A549 treated with CpdA at 1 μM for 4 hours (cell line): ENCODE measurements around the gene APLP1. TPM values are rescaled to one million over a fixed set of nuclear protein-coding genes. Genes with fewer than 3 reads are reported as not detected.

Experiments used
- total RNA-seq: library from RNA; stranded (reverse); fragments of 200-300 nt; extraction: Qiagen RNA extraction; gene quantifications from 5 replicates; pipeline ENCODE4 v1.2.3, GENCODE V29; 2022; ENCODE audit warnings: low read depth

Gene APLP1
- 66.5 to 99.5 TPM (median 89.7 TPM) in 5 replicates for total RNA-seq

GRCh38 chr19:35868172-35868822 lies at the start of gene APLP1:
Gene APLP1, plus strand, starts transcription at chr19:35868574. Its CDS starts 63 bp downstream, at chr19:35868637.

GRCh38 chr19:35852029-35852780 lies 16.2 kb upstream of the APLP1 start, which contains the start of gene NPHS1:
Gene NPHS1, minus strand, starts transcription at chr19:35852504. Its CDS starts 667 bp downstream, at chr19:35851837.

GRCh38 chr19:35856546-35857149 lies 11.7 kb upstream of the APLP1 start, which contains the start of gene KIRREL2:
Gene KIRREL2, plus strand, starts transcription at chr19:35856911. Its CDS starts 209 bp downstream, at chr19:35857120.

GRCh38 chr19:35901854-35902661 lies 33.7 kb downstream of the APLP1 start, which contains the start of gene HCST:
Gene HCST, plus strand, starts transcription at chr19:35902529. Its CDS starts 65 bp downstream, at chr19:35902594.

GRCh38 chr19:35908010-35908441 lies 39.7 kb downstream of the APLP1 start, which contains the start of gene TYROBP:
Gene TYROBP, minus strand, starts transcription at chr19:35908295. Its CDS starts 67 bp downstream, at chr19:35908228.

Other genes starting within 250 kb of the APLP1 start
- 143 to 210 TPM (median 201 TPM) in 5 replicates for gene RBM42, start 239.5 kb upstream of the APLP1 start, total RNA-seq
- gene ETV2, start 226.8 kb upstream of the APLP1 start, total RNA-seq = 1.5 to 2.6 TPM (median 2.4 TPM) in 5 replicates
- 1,280 to 1,484 TPM (median 1,422 TPM) in 5 replicates for gene COX6B1, start 220.3 kb upstream of the APLP1 start, total RNA-seq
- 0.62 to 1.1 TPM (median 0.86 TPM) in 5 replicates for gene UPK1A, start 202.1 kb upstream of the APLP1 start, total RNA-seq
- not detected in 5 replicates for gene ZBTB32, start 164.0 kb upstream of the APLP1 start, total RNA-seq
- gene KMT2B, start 150.6 kb upstream of the APLP1 start, total RNA-seq = 51.4 to 66.0 TPM (median 58.9 TPM) in 5 replicates
- 9.3 to 12.6 TPM (median 11.0 TPM) in 5 replicates for gene IGFLR1, start 126.1 kb upstream of the APLP1 start, total RNA-seq
- gene U2AF1L4, start 123.2 kb upstream of the APLP1 start, total RNA-seq = 26.6 to 28.4 TPM (median 27.0 TPM) in 5 replicates
- gene PSENEN, start 122.9 kb upstream of the APLP1 start, total RNA-seq = 278 to 327 TPM (median 289 TPM) in 5 replicates
- gene LIN37, start 120.0 kb upstream of the APLP1 start, total RNA-seq = 17.4 to 27.7 TPM (median 23.3 TPM) in 5 replicates
- 0.26 to 0.50 TPM (median 0.38 TPM) in 5 replicates for gene HSPB6, start 111.5 kb upstream of the APLP1 start, total RNA-seq
- gene PROSER3, start 110.4 kb upstream of the APLP1 start, total RNA-seq = 23.9 to 34.7 TPM (median 27.4 TPM) in 5 replicates
- gene ARHGAP33, start 93.0 kb upstream of the APLP1 start, total RNA-seq = 3.5 to 8.1 TPM (median 5.6 TPM) in 5 replicates
- 0.17 to 0.50 TPM (median 0.25 TPM) in 5 replicates for gene PRODH2, start 55.7 kb upstream of the APLP1 start, total RNA-seq
- gene NPHS1, start 16.1 kb upstream of the APLP1 start, total RNA-seq = 0.41 to 0.83 TPM (median 0.49 TPM) in 5 replicates
- 0.47 to 0.65 TPM (median 0.51 TPM) in 5 replicates for gene KIRREL2, start 11.7 kb upstream of the APLP1 start, total RNA-seq
- gene NFKBID, start 32.0 kb downstream of the APLP1 start, total RNA-seq = 6.9 to 9.4 TPM (median 8.2 TPM) in 5 replicates
- gene HCST, start 34.0 kb downstream of the APLP1 start, total RNA-seq = 0.40 to 0.81 TPM (median 0.57 TPM) in 4 of 5 replicates, not detected in the other
- not detected in 5 replicates for gene TYROBP, start 39.7 kb downstream of the APLP1 start, total RNA-seq
- 16.7 to 26.3 TPM (median 20.5 TPM) in 5 replicates for gene LRFN3, start 67.8 kb downstream of the APLP1 start, total RNA-seq
- gene SDHAF1, start 126.6 kb downstream of the APLP1 start, total RNA-seq = 30.3 to 52.4 TPM (median 46.9 TPM) in 5 replicates
- 0.23 to 0.50 TPM (median 0.36 TPM) in 4 of 5 replicates, not detected in the other for gene SYNE4, start 140.2 kb downstream of the APLP1 start, total RNA-seq
- gene ALKBH6, start 145.6 kb downstream of the APLP1 start, total RNA-seq = 23.1 to 33.9 TPM (median 26.5 TPM) in 5 replicates
- gene CLIP3, start 164.3 kb downstream of the APLP1 start, total RNA-seq = 0.83 to 1.4 TPM (median 1.0 TPM) in 5 replicates
- gene THAP8, start 185.7 kb downstream of the APLP1 start, total RNA-seq = 4.1 to 7.8 TPM (median 6.5 TPM) in 5 replicates
- gene WDR62, start 186.3 kb downstream of the APLP1 start, total RNA-seq = 21.2 to 28.4 TPM (median 26.8 TPM) in 5 replicates
- gene OVOL3, start 242.6 kb downstream of the APLP1 start, total RNA-seq = 0.17 to 0.43 TPM (median 0.23 TPM) in 3 of 5 replicates, not detected in the others
- gene POLR2I, start 246.3 kb downstream of the APLP1 start, total RNA-seq = 229 to 258 TPM (median 242 TPM) in 5 replicates
- 395 to 543 TPM (median 523 TPM) in 5 replicates for gene TBCB, start 246.9 kb downstream of the APLP1 start, total RNA-seq